Activated CD8-positive, alpha-beta T cell treated with anti-CD3 and anti-CD28 coated beads for 36 hours (primary cell): Measurements from ENCODE around the gene TMEM131. TPM values are rescaled to one million over a fixed set of nuclear protein-coding genes. Genes with fewer than 3 reads are reported as not detected.

Source experiments
- ATAC-seq: fragments of 200-7000 bp; cut with Tn5 transposase; one replicate; pipeline ENCODE4 v1.10.0; 2021; ENCODE audit warnings: mild to moderate bottlenecking, moderate library complexity
- CTCF ChIA-PET: fragments of 350-600 bp; sonication (Branson Sonifier 250); formaldehyde crosslinking; loops from one replicate; lab custom pipeline; 2021; ENCODE audit warnings: antibody characterized with exemption; lab: Charles Lee
- POLR2A ChIA-PET: fragments of 350-600 bp; sonication (Branson Sonifier 250); formaldehyde crosslinking; loops from one replicate; lab custom pipeline; 2021; ENCODE audit warnings: antibody characterized with exemption; lab: Charles Lee
- DNase-seq: peaks from one replicate; pipeline ENCODE4 v3.0.0-alpha.2; 2020
- H3K27ac Mint-ChIP-seq: one replicate; pipeline ENCODE4 v1.8.0; 2021; ENCODE audit warnings: mild to moderate bottlenecking, mixed read lengths
- H3K27me3 Mint-ChIP-seq: one replicate; pipeline ENCODE4 v1.8.0; 2021; ENCODE audit warnings: mixed read lengths
- H3K36me3 Mint-ChIP-seq: one replicate; pipeline ENCODE4 v1.8.0; 2021; ENCODE audit warnings: low read depth, mixed read lengths
- H3K4me1 Mint-ChIP-seq: one replicate; pipeline ENCODE4 v1.8.0; 2021; ENCODE audit warnings: low read depth, mixed read lengths
- H3K4me3 Mint-ChIP-seq: one replicate; pipeline ENCODE4 v1.8.0; 2021; ENCODE audit warnings: mild to moderate bottlenecking, moderate library complexity, mixed read lengths
- H3K9me3 Mint-ChIP-seq: one replicate; pipeline ENCODE4 v1.8.0; 2021; ENCODE audit warnings: mixed read lengths
- CTCF ChIP-seq: fragments of 200-600 bp; IDR thresholded peaks from one replicate; pipeline ENCODE4 v1.8.0; 2022; ENCODE audit warnings: antibody characterized with exemption, mild to moderate bottlenecking
- intact Hi-C: fragments of 100-400 bp; cut with micrococcal nuclease; formaldehyde crosslinking; loops from one replicate; pipeline ENCODE4 v1.10.0; 2022
- total RNA-seq, 2 experiments: library from RNA; stranded (reverse); gene quantifications; one replicate each; pipeline ENCODE4 v1.2.3, GENCODE V29; 2021

TMEM131 gene
- total RNA-seq, 2 experiments from 2014 or later: 24.2 to 27.4 TPM

DNA sequence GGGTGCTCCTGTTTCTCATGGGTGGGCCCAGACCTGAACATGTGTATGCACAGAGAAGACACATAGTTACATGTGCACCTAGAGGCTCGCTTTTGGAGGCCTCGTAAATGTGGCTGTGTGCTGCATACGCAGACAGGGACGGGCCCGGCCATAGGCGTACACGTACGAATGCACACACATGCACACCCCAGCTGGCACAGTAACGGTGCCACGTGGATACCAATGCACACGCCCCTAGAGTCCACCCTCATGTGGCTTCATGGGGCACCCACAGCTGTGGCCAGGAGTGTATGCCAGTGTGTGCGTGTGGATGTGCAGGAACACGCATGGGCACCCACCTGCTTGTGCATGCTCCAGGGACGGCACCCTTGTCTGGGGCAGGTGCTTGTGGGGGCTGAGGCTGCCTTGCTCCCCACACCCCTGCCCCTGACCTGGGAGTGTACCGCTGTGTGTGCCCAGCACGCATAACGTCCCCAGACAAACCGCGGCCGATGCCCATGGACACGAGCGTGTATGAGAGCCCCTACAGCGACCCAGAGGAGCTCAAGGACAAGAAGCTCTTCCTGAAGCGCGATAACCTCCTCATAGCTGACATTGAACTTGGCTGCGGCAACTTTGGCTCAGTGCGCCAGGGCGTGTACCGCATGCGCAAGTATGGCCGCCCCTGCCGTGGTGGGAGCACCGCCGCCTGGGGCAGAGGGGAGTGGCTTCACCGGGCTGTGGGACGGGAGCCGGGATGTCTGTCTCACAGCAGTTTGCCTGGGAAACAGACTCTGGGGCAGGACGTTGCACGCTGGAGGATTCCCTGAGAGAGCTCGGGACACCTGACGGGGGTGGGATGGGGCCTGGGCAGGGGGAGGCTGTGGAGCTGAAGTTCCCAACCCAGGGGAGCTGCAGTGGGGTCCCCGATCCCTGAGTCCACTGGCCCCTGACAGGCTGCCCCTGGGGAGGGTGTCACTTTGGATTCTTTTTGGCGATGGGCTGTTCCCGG is 261.4 kb downstream of the TMEM131 start:
- intact Hi-C loops: no loop called here
- peaks cover 8% of the 10 kb centered on the region for H3K9me3 Mint-ChIP-seq
- H3K4me3 Mint-ChIP-seq: no peak overlapping the region

GRCh38 chr2:97733341-97734035 is 262.3 kb downstream of the TMEM131 start:
- DNase-seq (no peak), ATAC-seq (no peak)
- CTCF ChIA-PET: interaction anchor here (14.1 kb wide), 1 partner anchor 11 kb away, joined by 167 read pairs; no protein-coding TSS in a partner anchor
- no peak for TF ChIP-seq CTCF
- no peak overlapping the region for H3K4me3 Mint-ChIP-seq
- POLR2A ChIA-PET: interaction anchor here (1.1 to 1.5 kb wide), 2 partner anchors 8 to 23 kb away, joined by 3 to 4 read pairs; no protein-coding TSS in a partner anchor
- H3K4me1 Mint-ChIP-seq: peaks cover 20% of the 10 kb centered on the region
- intact Hi-C loops: no loop called here
- H3K36me3 Mint-ChIP-seq: peaks cover 72% of the 10 kb centered on the region
- no peaks in the 10 kb centered on the region for H3K27me3 Mint-ChIP-seq
- peaks cover 10% of the 10 kb centered on the region for H3K9me3 Mint-ChIP-seq
- H3K27ac Mint-ChIP-seq: no peak overlapping the region

More for the DNA sequence above, 261.4 kb downstream of the TMEM131 start:
- no peak for ATAC-seq
- no peak for DNase-seq
- TF ChIP-seq CTCF: no peak
- H3K27ac Mint-ChIP-seq: no peak overlapping the region
- H3K36me3 Mint-ChIP-seq: peaks cover 71% of the 10 kb centered on the region
- H3K4me1 Mint-ChIP-seq: peaks cover 18% of the 10 kb centered on the region
- ChIA-PET CTCF (interaction anchor here (0.9 kb wide), 1 partner anchor 34 kb away, joined by 3 read pairs; no protein-coding TSS in a partner anchor), POLR2A (interaction anchor here (1.1 to 1.5 kb wide), 2 partner anchors 8 to 24 kb away, joined by 3 to 4 read pairs; no protein-coding TSS in a partner anchor)
- H3K27me3 Mint-ChIP-seq: no peaks in the 10 kb centered on the region

DNA sequence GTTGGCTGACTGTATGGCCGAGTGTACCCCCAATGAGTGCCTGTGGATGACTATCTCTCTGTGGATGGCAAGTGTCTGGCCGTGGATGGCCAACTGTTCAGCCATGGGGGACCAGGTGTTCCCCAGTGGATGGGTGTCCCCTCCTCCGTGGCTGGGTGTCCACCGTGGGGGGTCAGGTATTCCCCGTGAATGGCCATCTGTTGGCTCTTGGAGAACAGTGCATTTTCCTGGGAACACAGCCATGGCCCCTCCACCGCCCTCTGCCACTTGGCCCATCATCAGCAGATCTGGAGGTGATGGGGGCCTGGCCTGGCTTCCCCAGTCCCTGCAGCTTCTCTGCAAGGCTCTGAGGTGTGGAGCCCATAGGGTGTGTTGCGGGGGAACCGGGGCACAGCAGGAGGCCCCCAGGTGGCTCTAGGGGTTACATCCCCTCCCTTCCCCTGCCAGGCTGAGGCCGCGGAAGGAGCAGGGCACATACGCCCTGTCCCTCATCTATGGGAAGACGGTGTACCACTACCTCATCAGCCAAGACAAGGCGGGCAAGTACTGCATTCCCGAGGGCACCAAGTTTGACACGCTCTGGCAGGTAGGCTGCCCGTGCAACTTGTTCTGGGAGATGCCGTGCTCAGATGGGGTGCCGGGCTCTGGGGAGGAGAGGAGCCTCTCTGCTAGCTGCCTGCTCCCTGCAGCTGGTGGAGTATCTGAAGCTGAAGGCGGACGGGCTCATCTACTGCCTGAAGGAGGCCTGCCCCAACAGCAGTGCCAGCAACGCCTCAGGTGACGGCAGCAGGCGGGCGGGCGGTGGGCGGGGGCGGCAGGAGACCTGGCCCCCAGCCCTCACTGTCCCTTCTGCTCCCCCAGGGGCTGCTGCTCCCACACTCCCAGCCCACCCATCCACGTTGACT is 263.1 kb downstream of the TMEM131 start:
- no peak for TF ChIP-seq CTCF
- H3K4me3 Mint-ChIP-seq: no peak overlapping the region
- POLR2A ChIA-PET: no interaction called here
- intact Hi-C loops: no loop called here
- H3K4me1 Mint-ChIP-seq: peaks cover 28% of the 10 kb centered on the region
- peaks cover 73% of the 10 kb centered on the region for H3K36me3 Mint-ChIP-seq
- no peak overlapping the region for H3K27ac Mint-ChIP-seq
- no peak for ATAC-seq
- CTCF ChIA-PET: interaction anchor here (14.1 kb wide), 1 partner anchor 11 kb away, joined by 167 read pairs; no protein-coding TSS in a partner anchor
- peaks cover 11% of the 10 kb centered on the region for H3K9me3 Mint-ChIP-seq
- DNase-seq: no peak
- H3K27me3 Mint-ChIP-seq: no peaks in the 10 kb centered on the region

- DNase-seq: no peak
- ATAC-seq: no peak
- ChIA-PET CTCF (interaction anchor here (1.6 to 14.1 kb wide), 3 partner anchors 13 to 34 kb away, joined by 5 to 167 read pairs (median 6); no protein-coding TSS in a partner anchor), POLR2A (interaction anchor here (0.7 to 6.8 kb wide), 3 partner anchors 9 to 18 kb away, joined by 3 to 61 read pairs (median 34); partner anchors contain the start of gene ZAP70)
- Mint-ChIP-seq H3K4me3 (no peak overlapping the region), H3K27me3 (no peaks in the 10 kb centered on the region), H3K9me3 (peaks cover 14% of the 10 kb centered on the region), H3K27ac (peak overlapping the region; percentile 78), H3K4me1 (peaks cover 39% of the 10 kb centered on the region), H3K36me3 (peaks cover 76% of the 10 kb centered on the region)
- intact Hi-C loops: no loop called here
- TF ChIP-seq CTCF: no peak
Observed at GRCh38 chr2:97731274-97732020, 264.3 kb downstream of the TMEM131 start.
